ENCODE results near the gene MED9.
A peak's percentile ranks its signal among the peaks of the same experiment; 100 is the strongest.

MED9 gene

GRCh38 chr17:17506181-17506741, 29.5 kb downstream of the MED9 start:
- DNase-seq, result no peak

- DNase-seq, result no peak
These were observed 30.2 kb downstream of the MED9 start for GRCh38 chr17:17506893-17507464.

- DNase-seq, result no peak
These were observed 30.7 kb downstream of the MED9 start for GRCh38 chr17:17507465-17508011.

DNA sequence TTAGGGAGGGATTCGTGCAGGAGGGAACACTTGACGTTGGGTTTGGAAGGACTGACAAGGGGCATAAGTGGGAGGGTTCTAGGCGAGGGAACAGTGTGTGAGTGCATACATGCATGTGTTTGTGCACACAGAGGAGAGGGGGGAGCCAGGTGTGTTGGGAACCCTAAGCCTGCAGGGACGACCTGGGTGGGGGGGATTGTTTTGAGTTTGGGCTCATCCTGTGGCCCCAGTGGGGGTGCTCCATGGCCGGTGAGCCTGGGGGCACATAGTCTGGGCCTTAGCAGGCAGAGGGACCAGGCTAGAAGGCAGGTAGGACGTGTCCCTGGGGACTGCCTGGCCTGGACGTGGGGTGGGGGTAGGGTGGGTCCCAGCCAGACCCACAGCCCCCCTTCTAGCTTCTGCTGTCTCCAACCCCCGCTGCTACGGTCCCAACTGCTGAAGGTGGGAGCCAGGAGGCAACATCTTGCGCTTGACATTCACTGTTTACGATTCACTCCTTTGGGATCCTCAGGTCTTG, 31.3 kb downstream of the MED9 start:
- no peak for DNase-seq

GRCh38 chr17:17508646-17509591, 32.1 kb downstream of the MED9 start:
- no peak for DNase-seq

GRCh38 chr17:17509601-17510425, 33.0 kb downstream of the MED9 start:
- DNase-seq, result no peak

DNA sequence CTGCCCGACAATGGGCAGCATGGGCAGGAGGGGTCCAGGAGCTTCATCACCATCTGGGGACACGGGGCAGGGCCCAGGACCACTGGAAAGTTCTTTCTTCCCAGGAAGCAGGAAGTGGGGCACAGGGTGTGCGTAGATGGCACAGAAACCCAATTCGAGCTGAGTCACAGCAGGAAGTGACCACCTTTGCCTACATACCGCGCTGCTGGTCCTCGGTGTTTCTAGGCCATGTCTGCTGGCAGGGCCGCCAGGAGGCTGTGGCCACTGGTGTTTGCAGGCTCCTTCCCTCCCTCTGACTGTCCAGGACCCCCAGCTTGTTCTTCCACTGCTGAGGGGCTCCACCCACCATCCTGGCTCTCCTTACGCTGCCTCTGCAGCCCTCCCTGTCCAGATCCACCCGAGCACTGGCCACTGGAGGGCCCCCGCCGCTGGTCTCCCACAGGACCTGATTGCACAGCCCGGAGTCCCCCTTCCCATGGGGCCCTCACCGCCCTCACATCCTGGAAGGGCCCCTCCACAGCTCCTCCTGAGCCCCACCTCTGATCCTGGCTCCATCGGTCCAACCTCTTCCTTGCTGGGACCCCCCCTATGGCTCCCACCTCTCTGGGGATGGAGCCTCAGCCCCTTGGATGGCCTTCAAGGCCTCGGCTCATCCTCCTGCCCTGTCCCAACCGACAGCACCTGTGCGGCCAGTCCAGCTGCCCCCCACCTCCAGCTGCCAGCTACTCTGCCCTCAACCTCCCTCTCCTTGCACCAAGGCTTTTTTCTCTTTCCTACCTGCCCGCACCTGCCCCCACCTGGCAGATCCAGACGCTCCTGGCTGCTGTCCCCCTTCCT, 33.9 kb downstream of the MED9 start:
- no peak for DNase-seq

DNA sequence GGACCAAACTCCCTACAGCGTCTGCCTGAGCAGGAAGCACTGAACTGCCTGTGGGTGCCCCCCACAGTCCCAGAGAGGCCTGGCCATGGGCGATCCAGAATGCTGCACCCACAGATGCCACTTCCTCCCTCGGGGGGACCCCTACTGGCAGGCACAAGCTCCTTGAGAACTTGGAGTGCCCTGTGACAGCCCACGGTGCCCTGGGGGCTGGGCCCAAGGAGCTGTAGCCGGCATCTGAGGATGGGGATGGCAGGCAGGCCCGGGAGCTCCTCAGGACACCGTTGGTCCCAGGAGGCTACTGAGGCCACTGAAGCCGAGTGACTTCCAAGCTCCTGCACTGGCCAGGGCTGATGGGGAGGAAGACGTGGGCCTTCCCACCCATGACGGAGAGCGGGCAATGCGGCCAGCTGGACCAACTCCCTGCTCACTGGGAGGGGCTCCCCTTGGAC, 34.5 kb downstream of the MED9 start:
- DNase-seq, result no peak

DNA sequence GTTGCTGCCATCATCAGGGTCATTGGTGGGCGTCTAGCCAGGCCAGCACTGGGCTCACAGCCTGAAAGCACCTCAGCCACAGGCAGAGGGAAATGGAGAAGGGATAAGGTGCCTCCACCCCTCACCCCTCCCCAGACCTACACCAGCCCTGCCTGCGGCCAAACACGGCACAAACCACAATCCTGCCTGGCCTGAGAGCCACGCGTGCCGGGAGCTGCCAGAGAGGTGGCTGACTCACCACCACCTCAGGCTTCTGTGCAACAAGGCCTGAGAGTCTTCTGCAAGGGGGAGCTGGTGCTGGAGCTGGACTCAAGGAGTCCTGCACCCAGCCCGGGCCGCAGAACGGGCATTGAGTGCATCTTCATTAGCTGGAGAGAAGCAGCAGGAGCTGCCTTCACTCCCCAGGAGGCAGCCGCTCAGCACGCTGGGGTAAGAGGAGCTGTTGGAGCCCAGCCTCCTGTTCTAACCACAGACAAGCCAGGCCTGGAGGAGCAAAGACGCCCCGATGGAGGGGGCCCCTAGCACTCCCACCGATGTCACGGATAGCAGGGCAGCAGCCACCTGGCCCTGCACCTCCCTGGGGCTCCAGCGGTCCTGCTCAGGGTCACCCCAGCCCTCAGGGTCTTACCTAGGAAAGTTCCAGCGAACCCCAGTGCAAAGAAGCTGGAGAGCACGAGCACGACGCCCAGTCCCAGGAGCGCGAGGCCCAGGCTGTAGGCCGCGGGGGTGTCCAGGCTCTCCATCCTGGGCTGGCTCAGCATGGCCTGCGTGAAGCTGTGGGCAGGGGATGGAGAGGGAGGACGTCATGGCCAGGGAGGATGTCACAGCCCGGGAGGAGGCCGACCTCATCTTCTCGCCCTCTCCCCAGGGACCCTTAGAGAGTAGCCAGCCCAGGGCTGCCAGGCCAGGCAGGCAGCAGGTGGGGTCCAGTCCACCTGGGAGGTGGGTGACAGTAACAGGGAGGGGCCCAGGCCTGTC, 35.4 kb downstream of the MED9 start:
- peak; percentile 89 for DNase-seq

- no peak for DNase-seq
These were observed 36.1 kb downstream of the MED9 start for GRCh38 chr17:17512866-17513265.

DNA sequence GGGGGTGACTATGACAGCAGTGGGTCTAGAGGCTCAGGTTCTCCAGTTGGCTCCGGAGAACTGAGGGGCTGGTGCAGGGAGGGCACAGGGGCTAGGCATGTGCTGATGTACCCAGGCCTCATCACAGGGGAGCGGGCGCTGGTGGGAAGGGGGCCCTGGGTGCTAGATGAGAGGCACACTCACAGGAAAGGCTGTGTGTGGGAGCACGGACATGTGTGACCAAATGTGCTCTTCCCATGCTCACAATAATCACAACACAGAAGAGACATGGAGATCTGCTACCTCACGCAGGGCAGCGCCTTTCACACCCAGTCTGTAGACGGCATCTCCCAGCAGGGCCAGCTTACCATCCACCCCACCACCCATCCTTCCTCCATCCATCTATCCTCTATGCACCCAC, 36.8 kb downstream of the MED9 start:
- DNase-seq, result no peak

- DNase-seq, result no peak
These were observed 37.7 kb downstream of the MED9 start for GRCh38 chr17:17514361-17514992.

DNA sequence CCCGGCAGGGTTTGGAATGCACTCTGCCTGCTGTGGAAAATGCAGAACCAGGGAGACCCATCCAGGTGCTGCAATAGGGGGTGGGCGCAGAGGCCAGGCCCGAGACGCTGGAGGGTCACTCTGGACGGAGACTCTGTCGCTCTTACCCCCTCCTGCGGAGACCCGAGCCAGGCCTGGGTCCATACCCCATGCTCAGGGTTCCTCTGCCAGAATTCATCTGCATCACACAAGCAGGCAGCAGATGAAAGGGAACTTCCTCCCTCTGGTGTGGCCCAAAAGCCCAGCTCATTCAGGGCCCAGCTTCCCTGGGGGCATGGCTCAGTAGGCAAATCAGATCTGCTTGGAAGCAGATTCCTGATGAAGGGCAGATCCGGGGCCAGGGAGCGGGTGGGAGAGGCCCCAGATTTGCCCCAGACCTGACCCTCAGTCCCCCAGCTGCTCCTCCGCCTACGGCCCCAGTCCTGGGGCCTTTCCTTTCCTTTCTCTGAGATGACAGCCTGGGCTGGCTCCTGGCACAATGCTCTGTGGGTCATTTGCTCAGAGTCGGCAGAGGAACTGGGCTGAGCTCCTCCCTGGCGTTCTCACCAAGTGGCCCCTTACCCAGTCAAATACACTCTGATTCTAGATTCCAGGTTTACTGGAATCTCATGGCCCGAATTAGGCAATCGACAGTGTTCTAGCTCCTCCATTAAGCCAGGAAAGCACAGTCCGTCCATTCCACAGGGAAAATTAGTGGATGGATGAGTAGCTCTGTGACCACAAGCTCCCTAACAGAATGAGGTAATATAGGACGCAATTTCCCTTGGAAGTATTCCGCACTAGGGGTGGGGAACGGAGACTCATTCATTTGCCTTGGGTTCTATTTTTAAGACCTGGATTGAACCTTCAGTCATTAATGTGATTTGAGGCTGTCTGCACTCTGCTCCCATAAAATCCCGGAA, 38.5 kb downstream of the MED9 start:
- peak; percentile 51 for DNase-seq

DNA sequence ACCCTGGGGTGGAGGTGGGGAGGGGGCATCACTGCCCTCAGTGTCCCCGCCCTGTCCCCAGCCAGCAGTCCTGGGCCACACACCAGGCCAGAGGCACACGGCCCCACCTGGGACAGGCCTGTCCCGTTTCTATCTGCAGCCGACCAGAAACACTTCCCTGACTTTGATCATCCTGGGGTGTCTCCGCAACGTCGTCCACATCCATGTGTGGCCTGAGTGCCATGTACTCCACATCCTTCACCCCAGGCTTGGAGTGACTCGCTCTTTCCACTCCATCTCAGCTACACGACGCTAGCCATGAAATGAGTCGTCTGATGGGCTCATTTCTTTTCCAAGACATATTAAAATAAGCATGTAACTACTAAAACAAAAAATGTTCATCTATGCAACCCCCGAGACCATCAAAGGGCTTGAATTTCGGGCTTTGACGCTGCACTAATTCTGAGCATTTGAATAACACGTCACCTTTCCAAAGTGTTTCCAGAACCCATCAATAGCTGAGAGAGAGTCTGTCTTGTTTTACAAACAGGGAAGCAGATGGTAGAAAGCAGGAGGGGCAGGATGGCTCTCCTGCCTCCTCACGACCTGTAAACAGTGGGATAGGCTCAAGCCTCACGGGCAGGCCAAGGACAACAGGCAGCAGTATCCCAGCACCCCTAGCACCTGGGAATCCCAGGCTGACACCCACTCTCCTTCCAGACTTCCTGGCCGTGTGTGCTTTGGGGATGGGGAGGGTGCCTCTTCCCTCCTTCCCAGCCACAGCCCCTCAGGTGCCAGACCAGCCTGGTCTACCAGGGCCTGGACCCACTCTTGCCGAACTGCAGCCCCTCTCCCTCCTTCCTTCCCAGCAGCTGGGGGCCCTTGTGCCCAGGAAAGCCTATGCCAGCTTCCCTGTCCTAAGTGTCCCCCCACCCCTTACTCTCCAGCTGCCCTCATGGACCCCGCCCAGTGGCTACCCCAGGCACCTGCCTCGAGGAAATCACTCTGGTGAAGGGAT, 39.4 kb downstream of the MED9 start:
- peak; percentile 64 for DNase-seq

DNA sequence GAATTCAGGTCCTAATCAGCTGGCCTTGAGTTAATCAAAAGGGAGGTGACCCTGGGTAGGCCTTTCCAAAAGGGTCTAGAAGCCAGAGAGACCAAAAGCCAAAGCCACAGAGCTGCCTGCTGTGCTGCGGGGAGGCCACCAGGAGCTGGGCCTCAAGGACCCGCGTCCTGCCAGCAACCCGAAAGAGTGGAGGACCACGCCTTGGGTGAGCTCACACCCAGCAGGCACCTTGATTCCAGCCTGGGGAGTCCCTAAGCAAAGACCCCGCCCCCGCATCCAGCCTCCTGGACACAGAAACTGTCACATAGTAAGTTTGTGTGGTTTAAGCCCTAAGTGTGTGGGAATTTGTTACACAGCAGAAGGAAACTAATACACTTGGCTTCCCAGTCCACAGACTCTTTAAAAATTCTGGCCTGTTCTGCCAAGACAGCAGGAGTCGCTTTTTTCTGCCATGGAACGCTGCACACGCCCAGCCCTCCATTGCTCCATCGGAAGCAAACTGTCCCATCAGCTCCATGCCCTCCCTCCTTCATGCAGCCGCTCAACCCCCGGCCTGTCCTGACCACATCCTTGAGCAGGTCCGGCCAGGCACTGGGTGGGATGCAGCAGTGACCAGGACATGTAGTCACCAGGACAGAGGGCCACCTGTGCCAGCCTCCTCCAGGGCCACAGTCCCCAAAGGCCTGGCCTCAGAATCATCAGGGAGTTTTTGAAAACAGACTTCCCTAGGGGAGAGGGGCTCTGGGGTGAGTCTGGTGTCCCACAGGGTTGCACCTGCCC, 40.3 kb downstream of the MED9 start:
- no peak for DNase-seq

DNA sequence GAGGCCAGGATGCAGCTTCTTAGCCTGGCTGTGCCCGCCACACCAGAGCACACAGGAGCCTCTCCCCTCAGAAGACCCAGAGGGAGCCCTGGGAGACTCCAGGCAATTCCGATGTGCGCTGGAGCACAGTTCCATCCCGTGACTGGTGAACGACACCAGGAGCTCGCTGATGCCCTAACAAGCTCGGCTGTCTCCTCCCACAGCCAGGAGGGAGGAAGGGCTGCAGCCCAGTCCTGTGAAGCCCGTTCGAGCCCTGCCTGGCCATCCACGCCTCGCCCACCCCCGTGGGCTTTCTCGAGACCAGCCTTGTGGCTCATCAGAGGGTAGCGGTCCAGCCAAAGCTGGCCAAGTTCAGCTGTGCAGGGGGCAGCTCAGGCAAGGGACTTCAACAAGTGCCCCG, 41.2 kb downstream of the MED9 start:
- no peak for DNase-seq
